Kidney epithelial cell (primary cell): ENCODE data around the gene WNT16. TPM values are rescaled to one million over a fixed set of nuclear protein-coding genes. Genes with fewer than 3 reads are reported as not detected.

Experiments
- DNase-seq: peaks from one replicate; pipeline ENCODE4 v3.0.0-alpha.2; 2010; ENCODE audit warnings: low read depth
- H3K27me3 ChIP-seq: 2 replicates; pipeline ENCODE4 v1.6.0; 2011; ENCODE audit warnings: low read length; ENCODE audit not compliant: control insufficient read depth, insufficient read depth
- H3K36me3 ChIP-seq: 2 replicates; pipeline ENCODE4 v1.5.1; 2011; ENCODE audit warnings: low read length; ENCODE audit not compliant: control insufficient read depth, insufficient read depth
- H3K4me3 ChIP-seq: 2 replicates; pipeline ENCODE4 v1.5.1; 2011; ENCODE audit warnings: low read depth, mild to moderate bottlenecking, control low read depth, low read length
- CTCF ChIP-seq: IDR thresholded peaks from 2 replicates; pipeline ENCODE4 v1.5.1; 2011; ENCODE audit warnings: mild to moderate bottlenecking, moderate library complexity, low read length, control low read depth, inconsistent platforms; ENCODE audit not compliant: insufficient read depth, poor library complexity, severe bottlenecking
- total RNA-seq: library from RNA; depleted of rRNA; stranded (reverse); fragments of >200 nt; gene quantifications from 2 replicates; pipeline ENCODE4 v1.2.3, GENCODE V29; 2015

WNT16 gene
- total RNA-seq, 1 donor from 2014 or later: not detected

GRCh38 chr7:121329191-121330052, 622 bp downstream of the WNT16 start:
- H3K4me3 ChIP-seq: peak overlapping the region; percentile 45
- H3K27me3 ChIP-seq: peaks cover 22% of the 10 kb centered on the region
- peak; percentile 39 for TF ChIP-seq CTCF
- no peak for DNase-seq
- H3K36me3 ChIP-seq: no peaks in the 10 kb centered on the region

GRCh38 chr7:121330053-121330833, 1.4 kb downstream of the WNT16 start:
- Histone ChIP-seq H3K4me3 (peak overlapping the region; percentile 45), H3K27me3 (peaks cover 22% of the 10 kb centered on the region), H3K36me3 (no peaks in the 10 kb centered on the region)
- DNase-seq: no peak
- peak; percentile 10 for TF ChIP-seq CTCF

GRCh38 chr7:121331048-121331447, 2.2 kb downstream of the WNT16 start:
- peaks cover 22% of the 10 kb centered on the region for H3K27me3 ChIP-seq
- no peak overlapping the region for H3K4me3 ChIP-seq
- no peak for TF ChIP-seq CTCF

GRCh38 chr7:121331574-121331973, 2.8 kb downstream of the WNT16 start:
- no peak for DNase-seq
- Histone ChIP-seq H3K4me3 (no peak overlapping the region), H3K27me3 (peaks cover 22% of the 10 kb centered on the region), H3K36me3 (no peaks in the 10 kb centered on the region)
- TF ChIP-seq CTCF: no peak

More at GRCh38 chr7:121331048-121331447, 2.2 kb downstream of the WNT16 start:
- H3K36me3 ChIP-seq: no peaks in the 10 kb centered on the region
- DNase-seq: no peak

- peaks cover 12% of the 10 kb centered on the region for H3K27me3 ChIP-seq
- H3K4me3 ChIP-seq: no peak overlapping the region
- TF ChIP-seq CTCF: no peak
- no peaks in the 10 kb centered on the region for H3K36me3 ChIP-seq
- DNase-seq: no peak
Observed at GRCh38 chr7:121334376-121334775, 5.6 kb downstream of the WNT16 start.
